GM12878 (cell line): ENCODE measurements around the gene VEPH1. TPM values are rescaled to one million over a fixed set of nuclear protein-coding genes. Genes with fewer than 3 reads are reported as not detected.

ENCODE experiments used
- ATAC-seq: fragments of 200-7000 bp; cut with Tn5 transposase; 3 replicates; pipeline ENCODE4 v1.9.1; 2020; ENCODE audit warnings: mild to moderate bottlenecking, moderate library complexity
- BruUV-seq: library from RNA; stranded (reverse); fragments of 400-500 nt; replicated peaks from 2 replicates; lab custom pipeline; 2021; lab: Mats Ljungman, UMichigan
- CTCF ChIA-PET: fragments of 300-600 bp; sonication (Branson Sonifier 250); formaldehyde crosslinking; extraction: SDS; loops from one replicate; lab custom pipeline; 2021; ENCODE audit warnings: inconsistent platforms; lab: Yijun Ruan, JAX
- POLR2A ChIA-PET: fragments of 350-600 bp; formaldehyde crosslinking; extraction: SDS; loops from one replicate; lab custom pipeline; 2021; ENCODE audit warnings: inconsistent platforms; lab: Charles Lee
- RAD21 ChIA-PET: fragments of 300-600 bp; sonication (Branson Sonifier 250); formaldehyde crosslinking; loops from one replicate; lab custom pipeline; 2023; ENCODE audit warnings: antibody characterized with exemption; ENCODE audit not compliant: unreplicated experiment; lab: Charles Lee
- SMC1A ChIA-PET: fragments of 300-600 bp; sonication (Branson Sonifier 250); formaldehyde crosslinking; loops from one replicate; lab custom pipeline; 2023; ENCODE audit not compliant: unreplicated experiment, uncharacterized antibody; lab: Charles Lee
- DNase-seq: peaks from one replicate; pipeline ENCODE4 v3.0.0-alpha.2; 2011; ENCODE audit warnings: low read depth, low spot score
- FAIRE-seq: peaks from 3 replicates; lab custom pipeline; 2011; peaks lifted over from hg19 to GRCh38; lab: Jason Lieb, UNC
- H2AFZ ChIP-seq: 2 replicates; pipeline ENCODE4 v1.6.0; 2011; ENCODE audit warnings: low read depth, low read length, control low read depth; ENCODE audit not compliant: control insufficient read depth
- H3K27ac ChIP-seq: 2 replicates; pipeline ENCODE4 v1.5.1; 2011; ENCODE audit warnings: control low read depth; ENCODE audit not compliant: control insufficient read depth, insufficient read depth
- H3K27me3 ChIP-seq, 2 experiments: replicated peaks in 1 of 2; 2 replicates each; pipeline versions ENCODE4 v1.6.0 to v1.6.1; 2011; ENCODE audit warnings: low read length in 1 of 2; ENCODE audit not compliant: control insufficient read depth in 2 of 2, insufficient read depth in 2 of 2
- H3K36me3 ChIP-seq, 2 experiments: 2 replicates each; pipeline ENCODE4 v1.5.1; 2011; ENCODE audit warnings: low read length in 1 of 2; ENCODE audit not compliant: control insufficient read depth in 2 of 2, insufficient read depth in 2 of 2
- H3K4me1 ChIP-seq: 2 replicates; pipeline ENCODE4 v1.6.1; 2011; ENCODE audit warnings: mild to moderate bottlenecking, low read length, moderate library complexity, mixed read lengths; ENCODE audit not compliant: control insufficient read depth, insufficient read depth
- H3K4me2 ChIP-seq: 2 replicates; pipeline ENCODE4 v1.6.0; 2011; ENCODE audit warnings: control low read depth; ENCODE audit not compliant: control insufficient read depth, insufficient read depth
- H3K4me3 ChIP-seq: fragments of 200-600 bp; sonication (generic); 2 replicates; pipeline ENCODE4 v1.5.1; 2016
- H3K79me2 ChIP-seq: 2 replicates; pipeline ENCODE4 v1.6.0; 2011; ENCODE audit warnings: low read length; ENCODE audit not compliant: control insufficient read depth, insufficient read depth
- H3K9ac ChIP-seq: 2 replicates; pipeline ENCODE4 v1.8.0; 2011; ENCODE audit warnings: low read length, control low read depth, mixed read lengths; ENCODE audit not compliant: control insufficient read depth, insufficient read depth
- H3K9me3 ChIP-seq: replicated peaks from 3 replicates; pipeline ENCODE4 v1.5.1; 2011; ENCODE audit warnings: mild to moderate bottlenecking, low read length; ENCODE audit not compliant: control insufficient read depth, insufficient read depth
- H4K20me1 ChIP-seq: 2 replicates; pipeline ENCODE4 v1.6.0; 2011; ENCODE audit not compliant: control insufficient read depth, insufficient read depth
- ATF7 ChIP-seq: fragments of 450-650 bp; IDR thresholded peaks from 2 replicates; pipeline ENCODE4 v1.6.1; 2016; ENCODE audit warnings: low read depth, mild to moderate bottlenecking
- BCL3 ChIP-seq: IDR thresholded peaks from 2 replicates; pipeline ENCODE4 v1.6.1; 2011; ENCODE audit warnings: borderline replicate concordance, low read depth, mild to moderate bottlenecking, moderate library complexity, low read length; ENCODE audit not compliant: insufficient read depth, poor library complexity, severe bottlenecking
- CHD1 ChIP-seq: IDR thresholded peaks from 2 replicates; pipeline ENCODE4 v1.6.1; 2012; ENCODE audit warnings: low read depth, low read length, improper control_type of control experiment
- CTCF ChIP-seq, 3 experiments: IDR thresholded peaks in 2 of 3; conservative IDR thresholded peaks in 1 of 3; 2 replicates each; pipeline ENCODE4 v1.5.1; 2011; ENCODE audit warnings: low read depth in 3 of 3, low read length in 3 of 3, mild to moderate bottlenecking in 3 of 3, control low read depth in 2 of 3, moderate library complexity in 2 of 3, inconsistent platforms in 1 of 3, mixed read lengths in 1 of 3; ENCODE audit not compliant: control insufficient read depth in 2 of 3, insufficient read depth in 1 of 3; ENCODE audit errors: extremely low read depth in 1 of 3
- EED ChIP-seq: sonication (generic); IDR thresholded peaks from 2 replicates; pipeline ENCODE4 v1.6.1; 2016; ENCODE audit warnings: antibody characterized with exemption, low read depth
- HDGF ChIP-seq: fragments of 450-650 bp; IDR thresholded peaks from 2 replicates; pipeline ENCODE4 v1.6.1; 2016; ENCODE audit warnings: antibody characterized with exemption
- JUNB ChIP-seq: IDR thresholded peaks from 2 replicates; pipeline ENCODE4 v1.6.1; 2016; ENCODE audit warnings: antibody characterized with exemption, mild to moderate bottlenecking
- NKRF ChIP-seq: fragments of 450-650 bp; conservative IDR thresholded peaks from 2 replicates; pipeline ENCODE4 v1.6.1; 2017; ENCODE audit warnings: mild to moderate bottlenecking, moderate library complexity
- NR2C1 ChIP-seq: fragments of 450-650 bp; IDR thresholded peaks from 2 replicates; pipeline ENCODE4 v1.6.1; 2017; ENCODE audit warnings: antibody characterized with exemption, mild to moderate bottlenecking, moderate library complexity
- PAX5 ChIP-seq: IDR thresholded peaks from 2 replicates; pipeline ENCODE4 v1.6.1; 2011; ENCODE audit warnings: low read depth, low read length, borderline replicate concordance
- PAX8 ChIP-seq: fragments of 450-650 bp; IDR thresholded peaks from 2 replicates; pipeline ENCODE4 v1.6.1; 2017; ENCODE audit warnings: mild to moderate bottlenecking, moderate library complexity
- POLR2AphosphoS2 ChIP-seq: IDR thresholded peaks from 2 replicates; pipeline ENCODE4 v1.6.1; 2011; ENCODE audit warnings: low read depth, mild to moderate bottlenecking, low read length, improper control_type of control experiment, moderate library complexity
- POU2F2 ChIP-seq: IDR thresholded peaks from 3 replicates; pipeline ENCODE4 v1.6.1; 2011; ENCODE audit warnings: low read depth, mild to moderate bottlenecking, low read length, borderline replicate concordance
- SIX5 ChIP-seq: IDR thresholded peaks from 2 replicates; pipeline ENCODE4 v1.6.1; 2011; ENCODE audit warnings: mild to moderate bottlenecking, low read depth, low read length, moderate library complexity; ENCODE audit not compliant: severe bottlenecking
- SRF ChIP-seq, 2 experiments: IDR thresholded peaks; 2 replicates each; pipeline ENCODE4 v1.6.1; 2011; ENCODE audit warnings: low read depth in 2 of 2, low read length in 2 of 2, mild to moderate bottlenecking in 1 of 2, moderate library complexity in 1 of 2
- TBL1XR1 ChIP-seq: IDR thresholded peaks from 2 replicates; pipeline ENCODE4 v1.6.1; 2012; ENCODE audit warnings: low read depth, low read length, improper control_type of control experiment
- TCF3 ChIP-seq: IDR thresholded peaks from 2 replicates; pipeline ENCODE4 v1.6.1; 2012; ENCODE audit warnings: low read depth, mild to moderate bottlenecking, low read length, borderline replicate concordance; ENCODE audit not compliant: insufficient read depth
- WGBS: methylation state at CpG from one replicate; pipeline ENCODE4 v1.1.6; 2016; ENCODE audit warnings: low lambda C conversion rate; ENCODE audit not compliant: insufficient replicate concordance, insufficient coverage; ENCODE audit errors: missing lambda C conversion rate; 5-methylcytosine and 5-hydroxymethylcytosine counted together
- in situ Hi-C: fragments of 300-500 bp; cut with MboI; formaldehyde crosslinking; loops from 9 replicates; pipeline ENCODE4 v1.14.3; 2018; ENCODE audit warnings: mixed read lengths
- intact Hi-C: fragments of 100-400 bp; cut with micrococcal nuclease; formaldehyde crosslinking; loops from one replicate; pipeline ENCODE4 v1.14.2; 2022; ENCODE audit not compliant: unreplicated experiment
- polyA plus RNA-seq, 11 experiments: library from polyadenylated mRNA; depleted of rRNA in 4 of 11; unstranded in 6 of 11; stranded (reverse) in 5 of 11; fragments of >200 nt; fragmentation: Nextera tagmentation in 4 of 11; fragmentation: Illumina TruSeq in 1 of 11; extraction: Ambion mirVana in 4 of 11; extraction: Trizol in 1 of 11; gene quantifications; 1 replicate in 1 of 11; 2 replicates in 10 of 11; pipeline versions ENCODE4 v1.2.1 to v1.2.3, GENCODE V29; 2011 to 2016; ENCODE audit warnings: inconsistent platforms in 2 of 11, missing spikeins in 2 of 11, low read depth in 1 of 11
- total RNA-seq, 4 experiments: library from RNA; depleted of rRNA in 3 of 4; stranded (reverse); fragments of >200 nt in 3 of 4; fragmentation: Illumina TruSeq in 1 of 4; extraction: Trizol in 1 of 4; gene quantifications; 2 replicates each; pipeline versions ENCODE4 v1.2.1 to v1.2.3, GENCODE V29; 2013 to 2021

The VEPH1 gene
- total and polyA plus RNA-seq, 10 of the 15 experiments (the other 5 are each of a cell fraction or from before 2014, with no cell fraction given), result 0.04 to 0.26 (median 0.17) TPM; not detected in 7

GRCh38 chr3:157459706-157460105, 43.5 kb downstream of the VEPH1 start:
- Histone ChIP-seq H3K4me2 (no peak overlapping the region), H3K9ac (no peak overlapping the region), H3K79me2 (no peaks in the 10 kb centered on the region), H3K9me3 (no peaks in the 10 kb centered on the region), H3K36me3 (no peaks in the 10 kb centered on the region), H3K4me1 (no peaks in the 10 kb centered on the region), H2AFZ (no peak overlapping the region), H3K4me3 (no peak overlapping the region), H4K20me1 (no peaks in the 10 kb centered on the region), H3K27ac (no peak overlapping the region), H3K27me3 (no peaks in the 10 kb centered on the region; a peak in 1 of 4 replicates)
- in situ Hi-C loops (no loop called here), intact Hi-C loops (no loop called here)
- WGBS, result 3% methylated on average over 2 of the region's 2 CpGs
- DNase-seq, result no peak
- FAIRE-seq, result no peak
- ATAC-seq, result no peak
- ChIA-PET POLR2A (no interaction called here), SMC1A (no interaction called here), CTCF (no interaction called here), RAD21 (no interaction called here)
- no TSS peak for BruUV-seq
- TF ChIP-seq SRF (IDR thresholded peaks at IDR 0.05; ENCODE audit: low read depth in 2 of 2, low read length in 2 of 2), result no peak
- no peak for TF ChIP-seq SIX5
- TF ChIP-seq TCF3, result no peak
- no peak for TF ChIP-seq BCL3
- no peak for TF ChIP-seq JUNB
- no peak for TF ChIP-seq NR2C1
- TF ChIP-seq HDGF, result no peak
- TF ChIP-seq EED, result no peak
- TF ChIP-seq PAX5, result no peak
- no peak for TF ChIP-seq CHD1
- TF ChIP-seq POU2F2, result no peak
- no peak for TF ChIP-seq PAX8
- no peak for TF ChIP-seq TBL1XR1
- TF ChIP-seq POLR2AphosphoS2, result no peak
- no peak for TF ChIP-seq ATF7
- TF ChIP-seq NKRF, result no peak
- TF ChIP-seq CTCF (IDR thresholded peaks at IDR 0.05 in 2 of 3, conservative IDR thresholded peaks at IDR 0.05 in 1 of 3; ENCODE audit: control insufficient read depth in 2 of 3, extremely low read depth in 1 of 3, insufficient read depth in 1 of 3, low read depth in 3 of 3, low read length in 3 of 3), result no peak
